T-helper 9 cell (primary cell): Measurements from ENCODE around the gene RINL.
"Not testable (repeated sequence)": the region's sequence is repeated elsewhere in the genome, so short reads cannot be mapped to it uniquely, and the experiment has no call there.

Experiments used
- DNase-seq: peaks from one replicate; pipeline ENCODE4 v3.0.0-alpha.2; 2020

The RINL gene

GRCh38 chr19:38831142-38831605, 46.9 kb downstream of the RINL start:
- no peak for DNase-seq

GRCh38 chr19:38830039-38830733, 47.9 kb downstream of the RINL start:
- no peak for DNase-seq

GRCh38 chr19:38829203-38829602, 48.9 kb downstream of the RINL start:
- DNase-seq: not testable (repeated sequence)

- no peak for DNase-seq
These were observed 51.1 kb downstream of the RINL start for GRCh38 chr19:38826856-38827551.

DNA sequence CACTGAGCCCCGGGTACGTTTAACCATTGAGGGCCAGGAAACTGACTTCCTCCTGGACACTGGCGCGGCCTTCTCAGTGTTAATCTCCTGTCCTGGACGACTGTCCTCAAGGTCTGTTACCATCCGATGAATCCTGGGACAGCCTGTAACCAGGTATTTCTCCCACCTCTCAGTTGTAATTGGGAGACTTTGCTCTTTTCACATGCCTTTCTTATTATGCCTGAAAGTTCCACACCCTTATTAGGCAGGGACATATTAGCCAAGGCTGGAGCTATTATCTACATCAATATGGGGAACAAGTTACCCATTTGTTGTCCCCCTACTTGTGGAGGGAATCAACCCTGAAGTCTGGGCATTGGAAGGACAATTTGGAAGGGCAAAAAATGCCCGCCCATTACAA, 52.1 kb downstream of the RINL start:
- DNase-seq: not testable (repeated sequence)

- DNase-seq: not testable (repeated sequence)
These were observed 56.7 kb downstream of the RINL start for GRCh38 chr19:38821230-38821825.

- no peak for DNase-seq
These were observed 58.7 kb downstream of the RINL start for GRCh38 chr19:38819231-38819920.
